DND-41 (cell line): ENCODE results near the gene EHMT1.

Experiments
- ATAC-seq: fragments of 200-7000 bp; cut with Tn5 transposase; 3 replicates; pipeline ENCODE4 v1.9.1; 2021; ENCODE audit warnings: low read depth; ENCODE audit not compliant: insufficient read depth
- DNase-seq: peaks from one replicate; pipeline ENCODE4 v3.0.0-alpha.2; 2020
- H2AFZ ChIP-seq: 2 replicates; pipeline ENCODE4 v1.6.0; 2012; ENCODE audit warnings: low read depth, low read length
- H3K27ac ChIP-seq: 2 replicates; pipeline ENCODE4 v1.5.1; 2012; ENCODE audit warnings: low read length, inconsistent platforms
- H3K27me3 ChIP-seq: fragments of 200-600 bp; sonication (generic); 2 replicates; pipeline ENCODE4 v1.6.0; 2012; ENCODE audit warnings: low read length, mild to moderate bottlenecking, inconsistent platforms; ENCODE audit not compliant: insufficient read depth, poor library complexity
- H3K36me3 ChIP-seq: 2 replicates; pipeline ENCODE4 v1.5.1; 2012; ENCODE audit warnings: low read length, inconsistent platforms; ENCODE audit not compliant: insufficient read depth
- H3K4me1 ChIP-seq: 2 replicates; pipeline ENCODE4 v1.5.1; 2012; ENCODE audit warnings: mild to moderate bottlenecking, low read length; ENCODE audit not compliant: insufficient read depth
- H3K4me2 ChIP-seq: 2 replicates; pipeline ENCODE4 v1.6.0; 2012; ENCODE audit warnings: mild to moderate bottlenecking, moderate library complexity, low read length, inconsistent platforms; ENCODE audit not compliant: insufficient read depth
- H3K4me3 ChIP-seq, 2 experiments: fragments of 200-600 bp in 1 of 2; shearing (Covaris generic) in 1 of 2; 2 replicates each; pipeline ENCODE4 v1.5.1; 2012 to 2016; ENCODE audit warnings: inconsistent platforms in 2 of 2, low read length in 2 of 2, mild to moderate bottlenecking in 2 of 2, low read depth in 1 of 2, moderate library complexity in 1 of 2
- H3K79me2 ChIP-seq: 2 replicates; pipeline ENCODE4 v1.6.0; 2012; ENCODE audit warnings: low read length, inconsistent platforms; ENCODE audit not compliant: insufficient read depth
- H3K9ac ChIP-seq: 2 replicates; pipeline ENCODE4 v1.6.0; 2012; ENCODE audit warnings: low read depth, mild to moderate bottlenecking, inconsistent platforms, low read length, moderate library complexity
- H3K9me3 ChIP-seq: 2 replicates; pipeline ENCODE4 v1.5.1; 2012; ENCODE audit warnings: low read length, moderate library complexity, mild to moderate bottlenecking, inconsistent platforms; ENCODE audit not compliant: insufficient read depth, severe bottlenecking
- H4K20me1 ChIP-seq: 2 replicates; pipeline ENCODE4 v1.6.0; 2012; ENCODE audit warnings: low read length; ENCODE audit not compliant: insufficient read depth
- CTCF ChIP-seq: IDR thresholded peaks from 2 replicates; pipeline ENCODE4 v1.5.1; 2012; ENCODE audit warnings: borderline replicate concordance, low read length, moderate library complexity, mild to moderate bottlenecking; ENCODE audit not compliant: poor library complexity, severe bottlenecking; ENCODE audit errors: extremely low read depth
- EZH2 ChIP-seq: IDR thresholded peaks from 3 replicates; pipeline ENCODE4 v1.6.1; 2012; ENCODE audit warnings: borderline replicate concordance, low read depth, mild to moderate bottlenecking, moderate library complexity, low read length, inconsistent platforms; ENCODE audit not compliant: severe bottlenecking

EHMT1 gene

DNA sequence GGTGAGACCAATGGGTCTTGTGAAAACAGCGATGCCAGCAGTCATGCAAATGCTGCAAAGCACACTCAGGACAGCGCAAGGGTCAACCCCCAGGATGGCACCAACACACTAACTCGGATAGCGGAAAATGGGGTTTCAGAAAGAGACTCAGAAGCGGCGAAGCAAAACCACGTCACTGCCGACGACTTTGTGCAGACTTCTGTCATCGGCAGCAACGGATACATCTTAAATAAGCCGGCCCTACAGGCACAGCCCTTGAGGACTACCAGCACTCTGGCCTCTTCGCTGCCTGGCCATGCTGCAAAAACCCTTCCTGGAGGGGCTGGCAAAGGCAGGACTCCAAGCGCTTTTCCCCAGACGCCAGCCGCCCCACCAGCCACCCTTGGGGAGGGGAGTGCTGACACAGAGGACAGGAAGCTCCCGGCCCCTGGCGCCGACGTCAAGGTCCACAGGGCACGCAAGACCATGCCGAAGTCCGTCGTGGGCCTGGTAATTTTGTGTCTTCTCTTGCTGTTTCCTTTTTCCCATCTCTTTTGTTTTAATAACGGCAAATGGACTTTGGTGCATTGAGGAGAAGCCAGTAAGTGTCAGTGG, 98.0 kb downstream of the EHMT1 start:
- Histone ChIP-seq H2AFZ (no peak overlapping the region), H4K20me1 (peaks cover 19% of the 10 kb centered on the region; the same call in 1 of the 2 replicates), H3K9ac (no peak overlapping the region), H3K9me3 (peaks cover 15% of the 10 kb centered on the region), H3K27ac (peak overlapping the region; percentile 50), H3K79me2 (peaks cover 32% of the 10 kb centered on the region), H3K4me2 (no peak overlapping the region), H3K36me3 (peaks cover 70% of the 10 kb centered on the region), H3K4me1 (no peaks in the 10 kb centered on the region), H3K27me3 (no peaks in the 10 kb centered on the region), H3K4me3 (no peak overlapping the region)
- DNase-seq (no peak), ATAC-seq (no peak)
- no peak for TF ChIP-seq CTCF
- no peak for TF ChIP-seq EZH2

- Histone ChIP-seq H3K79me2 (peaks cover 31% of the 10 kb centered on the region), H4K20me1 (peaks cover 19% of the 10 kb centered on the region; the same call in 1 of the 2 replicates)
- ATAC-seq = no peak
Observed at GRCh38 chr9:137717776-137718327, 99.0 kb downstream of the EHMT1 start.

DNA sequence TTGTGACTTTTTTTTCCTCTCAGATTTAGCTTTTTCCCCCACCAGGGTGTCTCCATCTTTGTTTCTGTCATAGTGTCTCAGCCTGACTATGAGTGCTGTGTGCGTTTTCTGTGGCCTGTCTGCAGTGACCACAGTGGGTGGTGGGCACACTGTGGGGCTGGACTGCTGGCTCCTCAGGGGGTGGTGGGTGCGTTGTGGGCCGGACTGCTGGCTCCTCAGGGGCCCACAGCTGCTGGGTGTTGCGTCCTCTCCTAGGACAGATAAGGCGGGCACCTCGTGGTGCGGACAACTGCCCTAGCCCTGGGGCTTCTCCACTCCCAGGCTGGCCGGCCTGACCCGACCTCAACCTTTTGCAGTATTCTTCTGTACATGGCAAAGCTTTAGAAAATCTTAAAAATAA, 100.4 kb downstream of the EHMT1 start:
- H3K27ac ChIP-seq = no peak overlapping the region
- H3K36me3 ChIP-seq = peaks cover 65% of the 10 kb centered on the region
- H2AFZ ChIP-seq = no peak overlapping the region
- H3K4me2 ChIP-seq = no peak overlapping the region
- H3K9ac ChIP-seq = no peak overlapping the region
- no peak for TF ChIP-seq EZH2
- peaks cover 19% of the 10 kb centered on the region; the same call in 1 of the 2 replicates for H4K20me1 ChIP-seq
- no peaks in the 10 kb centered on the region for H3K27me3 ChIP-seq
- no peak overlapping the region for H3K4me3 ChIP-seq
- H3K79me2 ChIP-seq = peaks cover 38% of the 10 kb centered on the region
- ATAC-seq (no peak), DNase-seq (no peak)
- H3K4me1 ChIP-seq = no peaks in the 10 kb centered on the region
- peaks cover 9% of the 10 kb centered on the region for H3K9me3 ChIP-seq

More at GRCh38 chr9:137717776-137718327, 99.0 kb downstream of the EHMT1 start:
- no peak for TF ChIP-seq EZH2
- TF ChIP-seq CTCF = no peak
- H3K4me1 ChIP-seq = no peaks in the 10 kb centered on the region
- no peak overlapping the region for H3K4me3 ChIP-seq
- peaks cover 15% of the 10 kb centered on the region for H3K9me3 ChIP-seq
- H3K36me3 ChIP-seq = peaks cover 64% of the 10 kb centered on the region
- no peak overlapping the region for H3K4me2 ChIP-seq
- no peak for DNase-seq
- no peak overlapping the region for H3K9ac ChIP-seq
- no peaks in the 10 kb centered on the region for H3K27me3 ChIP-seq
- H2AFZ ChIP-seq = no peak overlapping the region
- H3K27ac ChIP-seq = no peak overlapping the region

GRCh38 chr9:137720571-137721110, 101.8 kb downstream of the EHMT1 start:
- Histone ChIP-seq H3K79me2 (peaks cover 53% of the 10 kb centered on the region), H4K20me1 (peaks cover 26% of the 10 kb centered on the region), H3K9ac (no peak overlapping the region), H3K27me3 (no peaks in the 10 kb centered on the region), H3K4me1 (no peaks in the 10 kb centered on the region), H2AFZ (no peak overlapping the region), H3K36me3 (peaks cover 65% of the 10 kb centered on the region), H3K4me3 (no peak overlapping the region), H3K4me2 (no peak overlapping the region), H3K27ac (no peak overlapping the region), H3K9me3 (peaks cover 2% of the 10 kb centered on the region)
- no peak for TF ChIP-seq CTCF
- TF ChIP-seq EZH2 = no peak
- ATAC-seq = no peak
- no peak for DNase-seq
